GM10266 (cell line): Measurements from ENCODE around the gene TRAPPC10.

Experiments used
- DNase-seq: peaks from one replicate; pipeline ENCODE4 v3.0.0; 2012; ENCODE audit errors: extremely low spot score
- TF ChIP-seq, protein P1 (sequence below): IDR thresholded peaks from 2 replicates; pipeline ENCODE4 v1.5.1; 2012; ENCODE audit warnings: mild to moderate bottlenecking, low read depth; ENCODE audit not compliant: control insufficient read depth, insufficient read depth; ENCODE audit errors: missing control alignments

Gene TRAPPC10

DNA sequence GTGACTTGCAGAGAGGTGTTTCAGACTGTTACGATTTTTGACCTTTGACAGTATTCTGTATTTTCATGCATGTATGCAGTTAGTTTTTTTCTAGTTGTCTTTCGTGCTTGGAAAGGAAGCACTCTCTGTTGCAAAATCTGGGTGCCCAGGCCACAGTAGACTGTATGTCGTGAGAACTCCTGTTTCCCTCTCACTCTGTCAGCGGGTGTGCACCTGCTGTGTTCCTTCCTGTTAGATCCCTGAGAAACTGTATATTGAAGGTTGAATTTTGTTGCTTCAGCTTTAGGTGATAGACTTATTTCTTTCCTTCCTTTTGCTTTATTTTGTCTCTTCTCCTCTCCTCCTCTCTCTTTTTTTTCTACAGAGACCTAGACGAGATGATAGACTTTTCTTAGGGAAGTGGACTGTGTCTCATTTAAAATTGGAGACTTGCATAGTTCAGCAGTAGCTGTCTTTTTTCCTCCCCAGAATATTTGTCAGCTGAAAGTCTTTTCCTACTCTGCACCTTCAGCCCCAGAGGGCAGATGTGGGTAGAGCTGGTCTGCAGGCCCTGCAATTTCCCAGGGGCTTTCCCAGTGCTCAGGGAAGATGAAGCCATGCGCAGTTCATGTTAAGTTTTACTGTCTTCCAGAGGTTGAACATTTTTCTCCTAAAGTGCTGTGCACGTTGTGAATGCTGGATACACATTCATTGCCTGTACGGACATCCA, 1.4 kb downstream of the TRAPPC10 start:
- TF ChIP-seq, protein P1, sequence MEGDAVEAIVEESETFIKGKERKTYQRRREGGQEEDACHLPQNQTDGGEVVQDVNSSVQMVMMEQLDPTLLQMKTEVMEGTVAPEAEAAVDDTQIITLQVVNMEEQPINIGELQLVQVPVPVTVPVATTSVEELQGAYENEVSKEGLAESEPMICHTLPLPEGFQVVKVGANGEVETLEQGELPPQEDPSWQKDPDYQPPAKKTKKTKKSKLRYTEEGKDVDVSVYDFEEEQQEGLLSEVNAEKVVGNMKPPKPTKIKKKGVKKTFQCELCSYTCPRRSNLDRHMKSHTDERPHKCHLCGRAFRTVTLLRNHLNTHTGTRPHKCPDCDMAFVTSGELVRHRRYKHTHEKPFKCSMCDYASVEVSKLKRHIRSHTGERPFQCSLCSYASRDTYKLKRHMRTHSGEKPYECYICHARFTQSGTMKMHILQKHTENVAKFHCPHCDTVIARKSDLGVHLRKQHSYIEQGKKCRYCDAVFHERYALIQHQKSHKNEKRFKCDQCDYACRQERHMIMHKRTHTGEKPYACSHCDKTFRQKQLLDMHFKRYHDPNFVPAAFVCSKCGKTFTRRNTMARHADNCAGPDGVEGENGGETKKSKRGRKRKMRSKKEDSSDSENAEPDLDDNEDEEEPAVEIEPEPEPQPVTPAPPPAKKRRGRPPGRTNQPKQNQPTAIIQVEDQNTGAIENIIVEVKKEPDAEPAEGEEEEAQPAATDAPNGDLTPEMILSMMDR, result peak; percentile 20
- peak; percentile 64 for DNase-seq

DNA sequence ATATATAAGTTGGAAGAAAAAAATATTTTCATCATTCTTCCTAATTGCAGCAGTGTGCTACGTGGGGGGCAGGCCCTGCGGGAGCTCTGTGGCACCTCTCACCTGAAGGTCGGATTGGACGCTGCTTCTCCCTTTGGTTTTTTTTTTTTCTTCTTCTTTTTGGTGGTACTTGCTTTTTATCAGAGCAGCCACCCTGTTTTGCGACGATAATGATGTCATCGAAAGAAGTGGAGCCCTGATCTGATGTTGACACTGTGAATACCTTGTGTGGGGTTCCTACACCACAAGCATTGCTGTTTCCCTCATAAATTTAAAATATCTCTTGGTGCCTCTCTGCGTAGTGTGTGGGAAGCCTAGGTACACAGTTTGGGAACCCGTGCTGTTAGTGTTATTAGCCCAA, 5.5 kb downstream of the TRAPPC10 start:
- TF ChIP-seq, protein P1, result no peak
- DNase-seq, result no peak

DNA sequence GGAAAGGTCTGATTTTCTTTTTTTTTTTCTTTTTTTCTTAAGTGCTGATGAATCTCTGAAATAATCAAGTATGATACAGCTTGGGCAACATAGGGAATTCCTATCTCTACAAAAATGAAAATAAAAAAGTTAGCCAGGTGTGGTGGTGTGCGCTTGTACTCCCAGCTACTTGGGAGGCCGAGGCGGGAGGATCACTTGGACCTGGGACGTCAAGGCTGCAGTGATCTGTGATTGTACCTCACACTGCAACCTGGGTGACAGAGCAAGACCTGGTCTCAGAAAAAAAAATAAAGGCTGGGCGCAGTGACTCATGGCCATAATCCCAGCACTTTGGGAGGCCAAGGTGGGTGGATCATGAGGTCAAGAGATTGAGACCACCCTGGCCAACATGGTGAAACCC, 6.0 kb downstream of the TRAPPC10 start:
- TF ChIP-seq, protein P1, result no peak

DNA sequence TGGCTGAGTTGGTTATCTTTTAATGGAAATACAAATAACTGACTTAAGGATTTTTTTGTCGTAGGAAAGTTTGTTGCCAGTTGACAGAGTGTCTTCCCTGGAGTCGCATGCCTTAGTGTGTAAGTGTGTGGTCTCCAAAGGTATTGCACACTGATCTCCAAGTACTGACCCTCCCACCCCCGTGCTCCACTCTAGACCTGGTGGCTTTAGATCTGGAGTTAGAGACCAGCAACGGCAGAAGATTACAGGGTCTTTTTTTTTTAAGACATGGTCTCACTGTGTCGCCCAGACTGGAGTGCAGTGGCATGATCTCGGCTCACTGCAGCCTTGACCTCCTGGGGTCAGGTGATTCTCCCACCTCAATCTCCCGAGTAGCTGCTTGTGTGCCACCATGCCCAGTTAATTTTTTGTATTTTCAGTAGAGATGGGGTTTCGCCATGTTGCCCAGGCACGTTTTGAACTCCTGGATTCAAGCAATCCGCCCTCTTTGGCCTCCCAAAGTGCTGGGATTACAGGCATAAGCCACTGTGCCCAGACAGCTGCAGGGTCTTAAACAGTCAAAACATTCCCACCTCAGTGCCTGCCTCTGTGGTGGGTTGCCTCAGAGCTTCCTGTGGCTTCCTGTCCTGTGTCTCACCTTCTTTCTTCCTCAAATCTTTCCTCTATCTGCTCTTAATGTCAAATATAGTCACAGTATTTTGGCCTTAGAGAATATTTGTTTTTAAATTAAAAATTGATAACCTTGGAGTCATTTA, 6.9 kb downstream of the TRAPPC10 start:
- TF ChIP-seq, protein P1, result no peak
- DNase-seq, result no peak

More for the DNA sequence above, 6.0 kb downstream of the TRAPPC10 start:
- DNase-seq, result no peak

DNA sequence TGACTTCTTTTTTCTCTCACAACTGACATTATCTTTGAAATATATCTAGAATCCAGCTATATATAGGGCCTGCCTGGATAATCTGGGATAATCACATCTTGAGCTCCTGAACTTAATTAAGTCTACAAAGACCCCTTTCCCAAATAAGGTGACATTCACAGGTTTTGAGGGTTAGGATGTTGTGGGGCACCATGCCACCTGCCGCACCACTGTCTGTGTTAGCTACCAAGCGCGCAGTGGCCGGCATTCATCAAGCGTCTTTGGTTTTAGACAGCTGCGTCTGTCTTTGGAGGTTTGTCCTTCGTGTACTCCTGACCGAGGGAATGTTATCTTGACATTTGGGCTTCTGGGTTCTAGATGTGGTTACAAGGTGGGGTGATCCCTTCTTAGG, 7.5 kb downstream of the TRAPPC10 start:
- no peak for DNase-seq
- TF ChIP-seq, protein P1, result no peak

DNA sequence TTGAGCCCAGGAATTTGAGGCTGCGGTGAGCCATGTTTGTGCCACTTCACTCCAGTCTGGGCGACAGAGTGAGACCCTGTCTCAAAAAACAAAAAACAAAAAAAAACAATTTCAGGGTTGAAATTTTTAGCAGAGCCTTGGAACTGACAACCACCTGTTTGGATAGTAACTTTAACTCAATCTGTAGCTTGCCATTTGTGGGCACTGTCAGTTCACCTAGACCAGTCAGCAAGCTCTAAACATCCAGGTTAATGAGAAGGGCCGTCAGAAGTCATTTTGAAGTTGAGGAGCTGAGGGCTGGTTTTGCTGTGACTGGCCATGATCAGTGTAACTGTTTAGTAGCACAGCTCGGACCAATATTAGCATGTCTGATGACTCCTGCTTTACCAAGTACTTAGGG, 8.4 kb downstream of the TRAPPC10 start:
- DNase-seq, result no peak
- TF ChIP-seq, protein P1, result no peak

DNA sequence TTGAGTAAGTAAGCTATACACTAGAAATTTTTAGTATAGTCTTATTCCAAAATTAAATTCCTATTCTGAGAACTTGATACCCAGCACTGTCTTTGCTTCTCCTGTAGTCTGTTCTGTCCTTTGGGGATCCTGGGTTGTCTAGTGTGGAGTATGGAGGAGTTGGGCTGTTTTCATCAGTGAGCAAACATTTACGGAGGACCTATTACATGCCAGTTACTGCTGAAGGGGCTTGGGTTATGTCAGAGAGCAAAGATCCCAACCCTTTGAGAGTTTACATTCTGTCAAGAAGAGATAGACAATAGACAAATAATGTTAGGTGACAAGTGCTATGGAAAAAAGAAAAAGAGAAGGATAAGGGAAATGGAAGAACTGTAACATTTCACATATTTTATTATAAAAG, 9.0 kb downstream of the TRAPPC10 start:
- TF ChIP-seq, protein P1, result no peak
- DNase-seq, result no peak
